HG02943 (cell line): ENCODE data around the gene RASSF8.

Source experiments
- ATAC-seq: cut with Tn5 transposase; IDR thresholded peaks from one replicate; pipeline ENCODE4 v1.9.1; 2021; ENCODE audit warnings: mild to moderate bottlenecking, low read depth, moderate library complexity; ENCODE audit not compliant: unreplicated experiment

The RASSF8 gene

DNA sequence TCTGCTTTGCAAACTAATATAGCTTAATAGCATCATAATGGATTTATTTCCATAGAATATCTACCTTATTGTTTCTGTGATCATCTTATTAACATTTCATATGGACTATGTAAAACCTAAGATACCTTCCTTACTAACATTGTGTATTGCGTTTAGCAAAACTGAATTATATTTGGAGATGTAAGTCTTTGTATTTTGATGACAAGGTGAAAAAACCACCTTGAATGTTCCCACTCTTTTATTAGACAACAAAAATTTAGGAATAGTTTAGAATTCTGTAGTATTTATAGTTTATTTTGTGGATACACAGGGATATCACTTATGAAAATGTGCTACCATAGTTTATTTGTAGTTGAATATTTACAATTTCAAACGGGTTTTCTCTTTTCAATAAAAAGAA is 32.0 kb downstream of the RASSF8 start:
- ATAC-seq: no peak

DNA sequence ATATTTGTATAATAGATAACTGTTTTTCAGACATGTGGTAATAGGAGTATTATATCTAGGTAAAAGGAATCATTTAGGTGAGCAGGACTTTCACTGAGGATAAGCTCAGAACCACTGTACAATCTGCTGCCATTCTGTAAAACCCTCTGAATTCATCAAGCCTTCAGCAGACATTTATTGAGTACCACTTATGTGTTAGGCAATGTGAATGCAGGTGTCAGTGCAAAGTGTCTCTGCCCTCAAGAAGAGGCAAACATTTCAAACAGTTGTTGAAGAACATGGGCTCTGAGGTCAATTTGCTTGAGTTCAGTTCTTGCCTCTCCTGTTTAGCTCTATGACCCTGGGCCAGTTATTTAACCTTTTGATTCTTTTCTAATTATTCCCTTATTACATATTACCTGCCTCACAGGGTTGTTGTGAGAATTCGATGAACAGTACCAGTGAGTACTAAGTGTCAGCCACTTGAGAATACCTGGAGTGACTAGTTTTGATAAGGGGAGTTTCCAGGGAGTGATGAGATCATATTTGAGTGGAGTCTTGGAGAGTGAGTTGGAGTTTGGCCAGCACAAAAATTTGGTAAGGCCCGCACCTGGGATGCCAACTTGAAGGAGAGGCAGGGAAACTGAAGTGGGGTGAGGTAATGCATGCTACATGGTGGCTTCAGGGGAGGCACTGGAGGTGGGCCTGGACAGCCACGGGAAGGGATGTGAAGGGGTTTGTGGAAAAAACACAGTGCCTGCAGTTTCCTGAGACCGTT is 33.7 kb downstream of the RASSF8 start:
- no peak for ATAC-seq

DNA sequence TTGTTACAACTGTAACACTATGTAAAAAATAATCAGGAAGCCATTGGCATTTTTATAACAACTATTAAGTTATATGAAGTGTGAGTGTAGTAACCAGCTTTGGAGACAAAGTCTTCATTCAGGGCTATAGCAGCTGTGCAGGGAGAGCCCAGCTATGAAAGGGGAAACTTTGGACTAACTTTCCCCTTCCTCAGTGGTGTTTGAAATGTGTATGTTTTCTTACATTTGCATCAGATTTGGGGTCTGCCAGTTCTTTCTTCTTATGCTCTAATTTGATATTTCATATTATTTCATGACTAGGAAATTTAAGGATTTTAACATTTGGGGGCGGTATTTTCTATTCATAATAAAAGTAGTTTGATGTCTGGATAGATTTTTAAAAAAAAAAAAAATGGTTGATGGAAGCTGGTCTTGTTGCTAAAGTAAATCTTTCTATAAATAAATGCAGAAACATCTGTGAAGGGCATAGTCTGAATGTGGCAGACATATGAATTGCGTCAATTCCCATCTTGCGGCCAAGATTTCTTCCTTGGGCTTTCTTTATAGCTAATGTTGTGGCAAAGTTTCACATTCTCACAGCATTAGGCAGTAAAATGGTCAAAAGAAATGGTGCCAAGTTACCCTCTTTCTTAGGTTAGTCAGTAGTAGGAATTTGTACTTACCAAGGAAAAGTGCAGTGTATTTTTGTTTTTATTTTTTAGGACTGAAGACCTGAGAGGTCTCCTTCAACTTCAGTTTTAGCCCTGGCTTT is 35.6 kb downstream of the RASSF8 start:
- no peak for ATAC-seq

DNA sequence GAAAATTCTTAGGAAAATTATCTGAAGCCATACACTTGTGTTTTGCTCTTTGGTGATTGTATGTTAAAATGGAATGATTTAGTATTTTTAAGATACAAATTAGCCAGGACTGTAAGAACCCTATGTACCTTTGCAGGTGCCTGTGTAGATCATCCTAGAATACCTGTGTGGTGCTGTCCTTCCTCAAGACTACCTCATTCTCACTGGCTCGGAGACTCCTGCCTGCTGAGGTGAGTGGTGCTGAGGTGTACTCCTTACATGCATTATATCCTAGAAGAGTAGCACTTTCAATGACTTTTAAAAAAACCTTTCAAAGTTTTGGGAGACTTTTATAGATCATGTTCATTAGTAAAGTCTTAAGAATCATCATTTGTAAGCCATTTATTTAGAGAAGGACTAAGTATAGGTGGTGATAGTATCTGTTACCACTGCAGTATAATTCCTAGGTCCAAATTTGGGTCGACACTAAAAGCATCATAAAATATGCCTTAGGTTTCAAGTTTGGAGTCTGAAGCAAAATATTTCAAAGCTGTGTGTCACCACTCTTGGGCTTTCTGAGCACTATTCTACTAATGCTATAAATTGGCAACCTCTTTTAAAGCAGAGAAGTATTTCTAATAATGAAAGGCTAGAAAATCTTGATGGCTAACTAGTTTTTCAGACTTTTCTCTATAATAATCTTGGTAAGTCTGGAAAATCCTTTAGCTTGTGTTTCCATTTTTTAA is 36.6 kb downstream of the RASSF8 start:
- ATAC-seq: no peak

DNA sequence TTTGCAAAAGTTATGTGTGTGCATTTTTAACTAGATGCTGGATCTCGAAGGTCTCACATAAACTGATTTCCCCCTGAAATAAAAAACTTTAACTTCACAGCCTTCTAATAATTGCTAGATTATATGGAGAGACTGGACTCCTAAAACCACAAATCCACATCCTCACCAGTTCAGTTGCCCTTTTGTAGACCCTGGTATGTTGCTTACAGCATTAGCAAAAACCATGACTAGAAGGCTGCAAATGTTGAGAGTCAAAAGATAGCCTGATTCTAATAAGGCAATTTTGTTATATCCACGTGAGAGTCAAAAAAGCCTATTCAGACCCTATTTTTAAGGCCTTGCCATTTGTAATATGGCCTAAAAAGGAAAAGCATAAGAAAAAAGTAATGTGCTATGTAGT is 37.4 kb downstream of the RASSF8 start:
- ATAC-seq: no peak

DNA sequence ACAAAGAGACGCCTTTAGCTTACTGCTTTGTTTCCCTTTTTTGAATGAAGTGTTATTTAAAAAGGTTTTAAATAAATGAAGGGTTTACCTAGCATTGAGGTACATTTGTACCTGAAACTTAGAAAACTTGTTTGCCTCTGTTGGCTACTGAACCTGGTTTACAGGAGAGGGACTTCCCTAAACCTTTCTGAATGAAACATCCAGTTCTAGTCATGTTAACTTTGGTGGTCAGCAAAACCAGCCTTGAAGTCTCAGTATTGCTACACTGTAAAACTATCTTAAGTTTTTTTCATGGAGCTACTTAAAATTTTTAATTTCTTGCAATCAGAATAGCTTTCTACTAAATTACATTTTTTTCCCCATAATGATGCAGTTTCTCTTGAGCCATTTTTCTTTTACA is 38.2 kb downstream of the RASSF8 start:
- no peak for ATAC-seq

DNA sequence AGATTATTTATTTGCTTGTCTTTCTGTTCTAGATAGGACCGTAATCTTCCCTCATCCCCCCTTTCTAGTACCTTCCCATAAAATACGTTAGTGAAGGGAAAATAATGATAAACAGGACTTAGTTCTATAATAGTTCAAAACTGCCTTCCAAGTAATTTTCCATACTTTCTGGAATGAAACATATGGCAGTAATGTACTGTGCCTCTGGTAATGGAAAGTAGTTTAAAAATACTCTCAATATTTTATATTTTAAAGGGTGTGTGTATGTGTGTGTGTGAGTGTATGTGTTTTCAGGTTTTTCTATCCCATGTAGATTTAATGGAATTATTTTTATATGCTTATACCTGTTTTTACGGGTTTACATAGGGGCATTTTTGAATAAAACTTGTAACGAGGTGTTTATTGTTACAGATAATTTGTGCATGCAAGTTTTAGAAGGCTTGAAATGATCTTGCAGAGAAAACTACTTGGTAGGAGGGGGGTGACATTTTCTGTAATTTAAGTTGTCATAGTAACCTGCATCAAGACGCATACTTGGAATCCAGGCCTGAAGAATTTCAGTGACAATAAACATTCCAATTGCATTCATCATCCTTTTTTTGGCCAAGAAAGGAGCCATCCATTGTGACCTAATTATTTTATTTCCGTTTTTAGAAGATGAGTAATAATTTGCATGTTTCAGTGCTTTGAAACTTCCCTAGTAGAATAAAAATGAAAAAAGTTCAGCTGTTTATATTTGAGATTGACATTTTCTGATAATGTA is 38.9 kb downstream of the RASSF8 start:
- no peak for ATAC-seq

DNA sequence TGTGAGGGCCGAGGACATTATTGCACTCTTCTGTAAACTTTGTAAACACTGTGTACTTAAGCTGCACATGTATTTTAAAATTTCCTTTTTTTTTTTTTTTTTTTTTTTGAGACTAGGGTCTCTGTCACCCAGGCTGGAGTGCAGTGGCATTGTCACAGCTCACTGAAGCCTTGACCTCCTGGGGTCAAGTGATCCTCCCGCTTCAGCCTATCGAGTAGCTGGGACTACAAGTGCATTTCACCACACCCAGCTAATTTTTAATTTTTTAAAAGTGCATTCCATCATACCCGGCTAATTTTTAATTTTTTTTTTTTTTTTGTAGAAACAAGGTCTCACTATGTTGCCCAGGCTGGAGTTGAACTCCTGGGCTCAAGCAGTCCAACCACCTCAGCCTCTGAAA is 42.4 kb downstream of the RASSF8 start:
- ATAC-seq: no peak

DNA sequence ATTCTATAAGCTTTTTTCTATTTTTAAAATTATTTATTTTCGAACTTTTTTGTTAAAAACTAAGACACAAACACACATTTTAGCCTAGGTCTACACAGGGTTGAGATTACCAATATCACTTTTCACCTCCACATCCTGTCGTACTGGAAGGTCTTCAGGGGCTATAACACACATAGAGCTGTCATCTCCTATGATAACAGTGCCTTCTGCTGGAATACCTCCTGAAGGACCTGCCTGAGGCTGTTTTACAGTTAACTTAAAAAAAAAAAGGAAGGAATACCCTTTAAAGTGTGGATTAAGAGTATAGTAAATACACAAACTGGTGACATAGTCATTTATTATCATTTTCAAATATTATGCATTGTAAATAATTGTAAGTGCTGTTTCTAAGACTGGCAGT is 43.0 kb downstream of the RASSF8 start:
- no peak for ATAC-seq

DNA sequence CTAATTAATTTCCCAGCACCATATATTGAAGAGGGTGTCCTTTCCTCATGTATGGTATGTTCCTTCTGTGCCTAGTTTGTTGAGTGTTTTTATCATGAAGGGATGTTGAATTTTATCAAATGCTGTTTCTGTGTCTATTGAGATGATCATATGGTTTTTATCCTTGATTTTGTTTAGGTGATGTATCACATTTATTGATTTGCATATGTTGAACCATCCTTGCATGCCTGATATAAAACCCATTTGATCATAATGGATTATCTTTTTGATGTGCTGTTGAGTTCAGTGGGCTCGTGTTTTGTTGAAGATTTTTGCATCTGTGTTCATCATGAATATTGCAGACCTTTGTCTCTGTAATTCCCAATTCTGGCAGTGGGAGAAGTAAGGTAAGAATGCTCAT is 44.6 kb downstream of the RASSF8 start:
- ATAC-seq: no peak

DNA sequence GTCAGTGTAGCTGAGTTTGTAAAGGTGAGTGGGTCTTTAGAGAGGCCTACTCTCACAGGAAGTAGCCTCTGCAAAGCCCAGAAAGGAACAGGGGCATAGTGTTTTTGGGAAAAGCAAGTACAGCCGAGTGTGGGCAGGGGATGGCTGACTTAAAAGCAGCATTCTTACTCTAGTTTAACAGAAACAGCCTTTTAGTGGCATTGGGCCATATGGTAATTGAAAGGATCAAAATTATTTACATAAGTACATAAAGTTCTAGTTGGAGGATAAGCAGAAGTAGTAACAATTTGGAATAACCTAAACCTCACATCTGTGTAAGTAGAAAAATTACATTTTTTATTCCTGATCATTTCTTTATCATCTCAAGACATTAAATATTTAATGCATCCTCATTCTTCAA is 49.1 kb downstream of the RASSF8 start:
- no peak for ATAC-seq

DNA sequence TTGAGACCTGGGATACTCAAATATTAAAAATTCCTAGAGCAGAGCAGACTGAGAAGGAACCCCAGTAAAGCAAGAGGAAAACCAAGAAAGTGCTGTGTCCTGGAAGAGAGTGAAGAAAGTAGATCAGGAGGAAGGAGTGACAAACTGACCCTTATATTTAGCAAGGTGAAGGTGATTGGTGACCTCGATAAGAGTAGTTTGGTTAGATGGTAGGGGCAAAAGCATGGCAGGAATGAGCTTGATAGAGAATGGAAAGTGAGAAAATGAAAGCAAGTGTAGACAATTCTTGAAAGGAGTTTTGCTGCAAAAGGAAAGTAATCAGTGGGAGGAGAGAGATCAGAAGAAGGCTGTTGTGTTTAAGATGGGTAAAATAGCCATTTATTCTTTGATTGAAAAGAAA is 51.1 kb downstream of the RASSF8 start:
- ATAC-seq: no peak

DNA sequence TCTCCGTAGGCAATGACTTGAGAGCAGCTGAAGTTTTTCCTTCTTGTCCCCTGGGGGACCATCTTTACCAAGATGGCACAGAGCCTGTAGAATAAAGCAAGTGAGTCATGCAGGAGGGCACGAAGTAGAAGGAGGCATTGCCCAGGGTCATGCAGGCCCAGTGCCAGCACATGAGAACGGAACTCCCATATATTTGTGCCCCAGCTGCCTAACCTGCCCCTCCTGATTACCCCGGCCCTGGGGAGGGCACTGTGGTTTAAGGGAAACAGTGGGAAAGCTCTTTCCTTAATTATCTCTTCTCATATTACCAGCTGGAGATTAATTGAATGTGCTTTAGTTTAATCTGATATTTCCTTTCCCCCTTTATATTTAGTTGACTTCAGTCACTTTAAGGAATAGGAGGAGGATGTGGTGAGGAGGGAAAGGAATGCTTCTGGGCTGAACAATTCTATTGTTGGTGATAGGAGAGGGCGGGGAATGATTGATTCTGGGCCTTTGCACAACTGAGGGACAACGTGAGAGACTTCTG is 51.9 kb downstream of the RASSF8 start:
- ATAC-seq: no peak

DNA sequence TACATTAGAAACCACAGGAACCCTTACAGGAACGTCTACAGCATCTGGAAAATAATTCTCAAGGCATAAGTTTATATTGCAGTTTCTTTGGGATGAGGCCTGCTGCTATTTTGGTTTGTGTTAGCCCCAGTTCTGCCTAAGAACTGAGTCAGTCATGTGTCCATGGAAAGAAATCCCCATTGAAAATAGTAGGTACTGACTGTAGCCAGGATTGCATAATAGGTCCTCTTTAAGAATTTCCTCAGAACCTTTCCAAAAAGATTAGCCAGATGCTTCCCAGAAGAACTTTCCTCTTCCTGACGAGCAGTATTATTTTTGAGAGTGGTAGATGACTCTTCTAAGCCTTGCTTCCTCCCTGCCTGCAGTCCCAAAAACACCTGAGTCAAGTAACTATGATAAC is 52.6 kb downstream of the RASSF8 start:
- no peak for ATAC-seq

DNA sequence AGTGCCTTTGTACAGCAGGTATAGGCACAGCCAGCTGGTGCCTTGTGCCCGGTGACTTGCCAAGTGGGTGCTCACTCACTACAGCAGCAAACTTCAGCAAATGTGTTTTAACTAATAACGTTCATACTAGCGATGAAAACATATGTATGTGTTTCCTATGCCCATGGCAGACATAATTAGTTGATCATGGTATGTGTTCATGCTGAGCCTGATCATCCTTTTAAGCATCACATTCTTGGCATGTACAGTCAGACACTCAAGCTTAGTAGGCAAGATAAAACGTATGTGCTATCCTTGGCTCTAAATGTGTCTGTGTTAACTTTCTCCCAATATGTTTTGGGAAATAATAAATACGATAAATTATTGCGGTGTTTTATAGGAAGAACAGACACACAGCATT is 55.6 kb downstream of the RASSF8 start:
- no peak for ATAC-seq

DNA sequence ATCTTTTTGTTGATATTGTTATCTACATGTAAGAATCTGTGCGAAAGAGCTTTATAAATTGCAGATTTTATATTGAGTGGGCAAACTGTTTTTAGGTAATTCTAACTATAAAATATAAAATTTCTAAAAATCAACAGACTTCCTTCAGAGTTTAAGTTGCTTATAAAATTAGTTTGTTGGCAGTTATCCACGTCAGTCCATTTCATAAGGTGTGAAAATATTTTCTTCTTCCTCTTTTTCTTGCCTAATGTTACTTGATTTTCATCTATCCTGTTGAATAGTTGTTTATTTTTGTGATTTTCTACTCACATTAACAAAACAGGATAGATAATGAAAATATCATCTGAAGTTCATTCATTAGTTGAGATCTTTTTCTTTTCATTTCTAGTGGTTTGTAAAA is 58.0 kb downstream of the RASSF8 start:
- ATAC-seq: no peak

DNA sequence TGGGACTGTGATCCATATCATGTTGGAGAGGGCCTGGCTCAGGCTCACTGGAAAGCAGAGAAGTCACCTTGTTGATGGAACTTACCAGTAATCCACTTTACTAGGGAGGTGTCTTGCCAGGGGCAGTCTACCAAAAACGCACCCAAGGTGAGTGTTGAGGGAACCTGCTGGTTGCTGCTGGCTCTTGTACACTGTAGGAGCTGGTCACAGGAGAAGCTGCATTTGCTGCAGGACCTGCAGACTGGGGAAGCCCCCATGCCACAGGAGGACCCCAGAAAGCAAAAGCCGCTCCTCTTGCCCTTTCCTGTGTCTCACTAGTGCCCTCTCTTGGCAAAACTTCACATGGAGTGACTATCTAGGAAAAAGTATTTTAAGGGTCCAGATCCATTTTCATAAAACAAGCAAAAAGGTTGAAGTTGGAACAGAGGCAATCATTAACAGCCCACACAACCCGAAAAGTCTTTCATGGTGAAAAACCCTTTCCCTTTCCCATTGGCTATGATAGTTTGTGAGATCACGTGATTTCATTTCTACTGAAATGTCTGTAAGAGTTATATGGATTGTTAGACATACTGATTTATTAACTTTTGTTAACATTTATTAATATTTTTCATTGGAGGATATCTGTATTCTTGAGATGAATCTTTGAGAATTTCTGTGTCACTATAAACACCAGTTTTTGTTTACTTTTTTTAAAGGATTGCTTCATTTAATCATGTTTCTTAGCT is 59.2 kb downstream of the RASSF8 start:
- no peak for ATAC-seq

DNA sequence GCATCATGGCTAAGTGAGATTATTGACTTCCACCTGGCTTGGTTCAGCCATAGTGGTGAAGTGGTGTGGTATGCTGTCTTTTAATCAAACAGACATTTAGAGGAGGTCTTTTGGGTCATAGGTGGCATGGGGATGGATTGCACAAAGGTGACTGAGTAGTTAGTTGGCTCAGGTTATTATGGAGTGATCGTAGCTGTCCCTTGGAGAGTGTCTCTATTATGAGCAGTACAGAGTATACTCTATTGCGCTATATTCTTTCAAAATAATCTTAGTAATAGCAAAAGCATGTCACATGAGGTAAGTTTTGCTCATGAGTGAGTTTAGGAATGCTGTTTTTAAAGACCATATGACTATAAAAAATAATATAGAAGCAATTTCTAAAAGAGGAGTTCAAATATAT is 60.4 kb downstream of the RASSF8 start:
- ATAC-seq: no peak

DNA sequence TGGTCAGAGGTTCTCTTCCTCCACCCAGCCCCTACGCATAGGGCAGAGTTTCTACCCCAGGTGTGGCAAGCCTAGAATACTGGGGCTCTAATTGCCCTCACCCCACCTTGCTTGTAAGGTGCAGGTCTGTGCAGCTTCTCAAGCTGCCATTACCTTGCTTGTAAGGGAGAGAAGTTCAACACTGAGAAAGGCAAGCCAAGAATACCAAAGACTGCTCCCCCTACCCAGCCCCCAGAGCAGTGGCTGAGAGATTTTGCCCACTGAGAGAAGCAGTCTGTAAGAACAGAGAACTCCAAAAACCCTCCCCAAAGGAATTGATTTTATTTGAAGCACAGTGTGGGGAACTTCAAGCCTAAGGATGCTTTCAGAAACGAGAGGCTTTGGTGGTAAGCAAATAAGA is 63.1 kb downstream of the RASSF8 start:
- ATAC-seq: no peak

DNA sequence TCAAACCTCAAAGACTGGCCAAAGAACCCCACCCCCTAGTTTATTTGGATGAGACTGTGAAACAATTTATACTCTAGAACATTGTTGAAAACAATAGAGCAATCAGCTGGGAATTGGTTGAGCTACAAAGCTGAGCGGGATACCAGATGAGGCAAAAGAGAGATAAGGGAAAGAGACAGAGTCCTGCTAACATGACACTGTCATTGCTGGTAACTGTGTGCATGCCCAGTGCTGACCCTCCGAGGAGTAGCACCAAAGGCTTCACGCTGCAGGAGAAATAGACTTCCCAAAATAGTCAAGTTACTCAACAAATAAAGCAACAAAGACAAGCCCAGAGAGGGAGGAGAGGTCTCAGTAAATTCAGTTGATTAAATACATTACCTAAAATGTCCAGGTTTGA is 63.6 kb downstream of the RASSF8 start:
- ATAC-seq: no peak
